ENCODE results near the gene EPOP. TPM values are rescaled to one million over a fixed set of nuclear protein-coding genes. Genes with fewer than 3 reads are reported as not detected.

Gene EPOP
- polyA plus RNA-seq, 1 experiment, result 0.17 TPM

DNA sequence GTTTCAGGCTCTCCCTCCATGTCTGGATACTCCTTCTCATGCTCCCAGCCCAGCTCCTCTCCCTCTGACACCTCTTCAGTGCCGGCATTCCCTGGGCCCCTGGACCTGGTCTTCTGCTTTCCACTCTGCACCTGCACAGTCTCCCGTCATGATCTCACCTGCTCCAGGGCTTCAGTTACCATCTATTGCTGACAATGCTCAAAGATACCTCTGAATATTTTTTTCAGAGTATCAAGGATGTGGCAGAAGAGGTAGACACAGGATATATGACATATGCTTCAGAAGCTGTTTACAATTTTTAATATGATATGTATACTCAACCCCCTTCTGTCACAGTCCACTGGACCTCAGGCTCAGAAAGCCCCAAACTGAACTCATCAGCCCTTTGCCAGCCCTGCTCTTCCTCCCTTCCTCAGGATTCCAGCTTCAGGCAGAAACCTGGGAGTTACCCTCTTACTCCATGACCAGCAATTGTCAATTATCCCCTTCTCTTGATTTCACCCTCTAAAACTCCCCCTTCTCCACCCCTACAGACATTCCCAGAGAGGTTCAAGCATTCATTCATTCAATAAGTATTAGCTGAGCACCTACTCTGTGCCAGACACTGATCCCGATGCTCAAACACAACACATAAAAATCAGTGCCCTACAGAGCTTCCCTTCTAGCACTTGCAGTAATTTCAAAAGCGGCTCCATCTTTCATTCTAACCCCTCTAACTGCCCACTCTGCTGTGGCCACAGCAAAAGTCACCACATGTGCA is 22.5 kb upstream of the EPOP start:
- CTCF ChIA-PET, result interaction anchor here (0.9 to 1.0 kb wide), 2 partner anchors 32 to 37 kb away, joined by 3 to 6 read pairs; no protein-coding TSS in a partner anchor
- TF ChIP-seq, protein P1, sequence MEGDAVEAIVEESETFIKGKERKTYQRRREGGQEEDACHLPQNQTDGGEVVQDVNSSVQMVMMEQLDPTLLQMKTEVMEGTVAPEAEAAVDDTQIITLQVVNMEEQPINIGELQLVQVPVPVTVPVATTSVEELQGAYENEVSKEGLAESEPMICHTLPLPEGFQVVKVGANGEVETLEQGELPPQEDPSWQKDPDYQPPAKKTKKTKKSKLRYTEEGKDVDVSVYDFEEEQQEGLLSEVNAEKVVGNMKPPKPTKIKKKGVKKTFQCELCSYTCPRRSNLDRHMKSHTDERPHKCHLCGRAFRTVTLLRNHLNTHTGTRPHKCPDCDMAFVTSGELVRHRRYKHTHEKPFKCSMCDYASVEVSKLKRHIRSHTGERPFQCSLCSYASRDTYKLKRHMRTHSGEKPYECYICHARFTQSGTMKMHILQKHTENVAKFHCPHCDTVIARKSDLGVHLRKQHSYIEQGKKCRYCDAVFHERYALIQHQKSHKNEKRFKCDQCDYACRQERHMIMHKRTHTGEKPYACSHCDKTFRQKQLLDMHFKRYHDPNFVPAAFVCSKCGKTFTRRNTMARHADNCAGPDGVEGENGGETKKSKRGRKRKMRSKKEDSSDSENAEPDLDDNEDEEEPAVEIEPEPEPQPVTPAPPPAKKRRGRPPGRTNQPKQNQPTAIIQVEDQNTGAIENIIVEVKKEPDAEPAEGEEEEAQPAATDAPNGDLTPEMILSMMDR (IDR thresholded peaks at IDR 0.05; ENCODE audit: low read depth, low read length), result no peak
- H3K4me3 ChIP-seq (ENCODE audit: low read depth, low read length), result no peak overlapping the region
- H3K9me3 ChIP-seq (ENCODE audit: control insufficient read depth, insufficient read depth, low read length), result no peaks in the 10 kb centered on the region
- DNase-seq (ENCODE audit: low read depth, low spot score), result no peak
- POLR2A ChIA-PET, result no interaction called here
- no peak overlapping the region for H3K27ac ChIP-seq (ENCODE audit: low read depth, low read length)
- H3K27me3 ChIP-seq (ENCODE audit: control insufficient read depth, insufficient read depth, low read length), result peaks cover 3% of the 10 kb centered on the region

DNA sequence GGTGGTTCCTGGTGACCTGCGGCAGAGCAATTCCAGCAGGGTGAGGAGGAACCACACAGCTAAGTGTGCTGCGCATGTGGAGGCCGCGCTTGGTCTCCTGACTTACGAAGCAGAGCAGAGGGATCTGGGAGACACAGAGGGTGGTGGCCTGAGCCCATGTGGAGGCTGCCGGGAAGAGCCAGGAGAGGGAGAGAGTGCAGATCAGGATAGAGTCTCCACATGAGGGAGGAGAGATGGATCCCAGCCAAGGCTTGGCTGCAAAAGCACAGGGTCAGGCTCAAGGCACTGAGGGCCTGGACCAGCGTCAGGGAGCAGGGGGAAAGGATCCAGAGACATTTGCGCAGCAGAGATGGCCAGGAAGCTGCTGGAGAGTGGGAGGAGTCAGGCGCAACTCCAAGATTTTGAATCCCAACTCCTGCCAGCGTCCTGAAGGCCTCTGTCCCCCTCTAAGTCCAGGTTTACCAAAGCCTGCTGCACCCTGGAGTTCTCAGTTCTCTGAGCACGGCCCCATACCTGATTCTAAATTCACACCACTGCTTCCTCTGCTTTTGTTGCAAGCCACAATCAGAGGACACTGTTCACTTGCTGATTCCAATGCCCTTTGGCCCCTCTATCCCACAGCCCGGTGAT is 19.1 kb upstream of the EPOP start:
- ChIA-PET CTCF (interaction anchor here (1.0 kb wide), 1 partner anchor 41 kb away, joined by 3 read pairs; no protein-coding TSS in a partner anchor), POLR2A (no interaction called here)
- H3K27ac ChIP-seq (ENCODE audit: low read depth, low read length), result no peak overlapping the region

DNA sequence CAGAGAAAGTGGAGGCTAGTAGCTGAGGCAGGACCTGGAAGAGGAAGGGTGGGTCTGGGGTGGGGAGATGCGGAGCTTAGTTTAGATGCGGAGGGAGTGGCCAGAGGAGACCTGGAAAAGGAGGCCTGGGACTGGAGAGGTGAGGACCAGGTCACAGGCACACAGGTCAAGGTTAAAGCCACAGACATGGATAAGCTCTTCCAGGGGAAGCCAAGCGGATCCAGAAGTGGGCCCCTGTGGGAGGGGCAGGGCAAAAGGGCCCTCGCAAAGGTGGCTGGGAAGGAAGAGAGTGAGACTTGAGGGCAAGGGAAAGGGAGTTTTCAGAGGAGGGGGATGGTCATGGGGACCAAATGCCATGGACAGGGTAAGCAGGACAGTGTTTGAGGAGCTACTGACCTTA is 16.4 kb upstream of the EPOP start:
- H3K9me3 ChIP-seq (ENCODE audit: control insufficient read depth, insufficient read depth, low read length), result no peaks in the 10 kb centered on the region
- H3K27me3 ChIP-seq (ENCODE audit: control insufficient read depth, insufficient read depth, low read length), result peaks cover 2% of the 10 kb centered on the region
- TF ChIP-seq, protein P1 (IDR thresholded peaks at IDR 0.05; ENCODE audit: low read depth, low read length), result no peak
- no peak for DNase-seq (ENCODE audit: low read depth, low spot score)
- CTCF ChIA-PET, result no interaction called here
- H3K27ac ChIP-seq (ENCODE audit: low read depth, low read length), result no peak overlapping the region
- POLR2A ChIA-PET, result no interaction called here
- H3K4me3 ChIP-seq (ENCODE audit: low read depth, low read length), result no peak overlapping the region

More for the DNA sequence above, 19.1 kb upstream of the EPOP start:
- H3K27me3 ChIP-seq (ENCODE audit: control insufficient read depth, insufficient read depth, low read length), result peaks cover 5% of the 10 kb centered on the region
- H3K9me3 ChIP-seq (ENCODE audit: control insufficient read depth, insufficient read depth, low read length), result no peaks in the 10 kb centered on the region
- DNase-seq (ENCODE audit: low read depth, low spot score), result no peak
- no peak overlapping the region for H3K4me3 ChIP-seq (ENCODE audit: low read depth, low read length)
- TF ChIP-seq, protein P1 (IDR thresholded peaks at IDR 0.05; ENCODE audit: low read depth, low read length), result no peak

DNA sequence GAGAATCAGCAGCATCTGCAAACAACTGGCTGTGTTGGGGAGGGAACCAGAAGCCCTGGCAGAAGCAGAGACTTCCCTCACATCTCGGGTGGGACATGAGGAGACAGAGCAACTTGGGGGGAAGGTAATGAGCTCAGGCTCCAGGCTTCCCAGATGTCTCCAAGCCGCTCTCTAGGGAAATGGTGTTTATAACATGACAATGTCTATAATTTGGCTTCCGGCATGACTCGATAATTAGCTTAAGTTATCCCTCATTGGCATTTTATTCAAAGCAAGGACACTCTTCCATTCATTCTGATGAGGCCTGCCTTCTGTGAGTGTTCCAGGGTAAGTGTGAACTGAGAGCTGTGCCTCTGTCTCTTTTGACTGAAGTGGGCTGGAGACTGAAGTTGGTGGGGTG is 15.6 kb upstream of the EPOP start:
- TF ChIP-seq, protein P1 (IDR thresholded peaks at IDR 0.05; ENCODE audit: low read depth, low read length), result no peak
- H3K9me3 ChIP-seq (ENCODE audit: control insufficient read depth, insufficient read depth, low read length), result no peaks in the 10 kb centered on the region
- ChIA-PET CTCF (interaction anchor here (1.0 kb wide), 1 partner anchor 44 kb away, joined by 4 read pairs; no protein-coding TSS in a partner anchor), POLR2A (no interaction called here)
- no peak overlapping the region for H3K27ac ChIP-seq (ENCODE audit: low read depth, low read length)
- peaks cover 2% of the 10 kb centered on the region for H3K27me3 ChIP-seq (ENCODE audit: control insufficient read depth, insufficient read depth, low read length)
- no peak overlapping the region for H3K4me3 ChIP-seq (ENCODE audit: low read depth, low read length)
- no peak for DNase-seq (ENCODE audit: low read depth, low spot score)

DNA sequence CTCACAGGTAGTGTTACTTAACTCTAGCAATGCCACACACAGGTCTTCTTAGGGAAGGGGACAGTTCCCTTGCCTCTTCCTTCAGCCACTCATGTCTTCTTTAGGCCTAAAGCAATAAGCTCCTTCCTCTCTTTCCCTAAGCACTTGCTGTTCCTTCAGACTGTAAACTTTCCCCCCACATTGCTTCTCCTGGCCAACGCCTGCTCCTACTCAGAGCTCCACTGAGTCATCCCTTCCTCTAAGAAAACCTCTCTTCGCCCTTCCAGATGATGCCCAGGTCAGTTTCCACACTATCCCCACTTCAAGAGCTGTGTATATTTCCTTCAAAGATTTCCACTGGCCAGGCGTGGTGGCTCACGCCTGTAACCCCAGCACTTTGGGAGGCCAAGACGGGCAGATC is 12.5 kb upstream of the EPOP start:
- DNase-seq (ENCODE audit: low read depth, low spot score), result no peak
- H3K27ac ChIP-seq (ENCODE audit: low read depth, low read length), result no peak overlapping the region
- H3K9me3 ChIP-seq (ENCODE audit: control insufficient read depth, insufficient read depth, low read length), result no peaks in the 10 kb centered on the region
- ChIA-PET POLR2A (no interaction called here), CTCF (interaction anchor here (0.6 to 1.2 kb wide), 3 partner anchors 20 to 1274 kb away, joined by 3 to 4 read pairs (median 3); no protein-coding TSS in a partner anchor)
- no peak overlapping the region for H3K4me3 ChIP-seq (ENCODE audit: low read depth, low read length)
- H3K27me3 ChIP-seq (ENCODE audit: control insufficient read depth, insufficient read depth, low read length), result peaks cover 2% of the 10 kb centered on the region
- TF ChIP-seq, protein P1 (IDR thresholded peaks at IDR 0.05; ENCODE audit: low read depth, low read length), result no peak
